GM18519 (cell line): ENCODE measurements around the gene RFFL.

ENCODE experiments used
- ATAC-seq: cut with Tn5 transposase; IDR thresholded peaks from one replicate; pipeline ENCODE4 v1.9.1; 2021; ENCODE audit warnings: mild to moderate bottlenecking, moderate library complexity; ENCODE audit not compliant: unreplicated experiment, low FRiP score

RFFL gene

DNA sequence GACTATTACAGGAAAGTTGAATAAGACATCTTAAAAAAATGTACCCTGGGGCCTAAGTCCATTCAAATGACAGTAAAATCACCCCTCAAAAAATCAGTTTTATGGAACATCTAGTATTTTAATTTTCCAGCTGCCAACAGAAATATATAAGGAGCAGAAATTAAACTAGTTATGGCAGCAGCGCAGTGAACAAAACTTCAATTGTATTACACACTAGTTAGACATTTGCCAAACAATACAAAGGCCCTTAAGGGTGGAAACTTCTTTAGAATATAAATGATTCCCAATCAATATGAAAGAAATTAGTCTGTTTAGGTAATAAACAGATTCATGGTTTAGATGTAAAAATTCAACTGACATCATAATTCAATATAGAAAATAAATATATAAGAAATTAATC lies 18.1 kb upstream of the RFFL start:
- ATAC-seq = no peak

DNA sequence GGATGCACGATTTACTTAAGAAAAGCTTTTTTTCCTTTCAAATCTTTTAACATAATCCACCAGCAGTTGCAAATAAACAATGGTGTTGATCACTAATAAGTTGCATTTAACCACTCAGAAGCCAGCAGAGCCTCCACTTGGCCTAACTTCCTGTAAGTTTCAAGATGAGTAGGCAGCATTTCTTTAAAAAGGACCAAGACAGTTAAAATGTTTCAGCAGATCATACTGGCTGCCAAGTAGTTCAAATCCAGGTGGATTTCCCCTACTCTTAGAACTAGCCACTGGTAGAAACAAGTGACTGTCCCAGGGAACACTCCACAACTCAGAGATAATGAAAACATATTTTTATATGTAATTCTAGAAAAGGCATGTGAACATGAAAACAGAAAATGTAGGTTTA lies 17.0 kb upstream of the RFFL start:
- ATAC-seq = no peak

DNA sequence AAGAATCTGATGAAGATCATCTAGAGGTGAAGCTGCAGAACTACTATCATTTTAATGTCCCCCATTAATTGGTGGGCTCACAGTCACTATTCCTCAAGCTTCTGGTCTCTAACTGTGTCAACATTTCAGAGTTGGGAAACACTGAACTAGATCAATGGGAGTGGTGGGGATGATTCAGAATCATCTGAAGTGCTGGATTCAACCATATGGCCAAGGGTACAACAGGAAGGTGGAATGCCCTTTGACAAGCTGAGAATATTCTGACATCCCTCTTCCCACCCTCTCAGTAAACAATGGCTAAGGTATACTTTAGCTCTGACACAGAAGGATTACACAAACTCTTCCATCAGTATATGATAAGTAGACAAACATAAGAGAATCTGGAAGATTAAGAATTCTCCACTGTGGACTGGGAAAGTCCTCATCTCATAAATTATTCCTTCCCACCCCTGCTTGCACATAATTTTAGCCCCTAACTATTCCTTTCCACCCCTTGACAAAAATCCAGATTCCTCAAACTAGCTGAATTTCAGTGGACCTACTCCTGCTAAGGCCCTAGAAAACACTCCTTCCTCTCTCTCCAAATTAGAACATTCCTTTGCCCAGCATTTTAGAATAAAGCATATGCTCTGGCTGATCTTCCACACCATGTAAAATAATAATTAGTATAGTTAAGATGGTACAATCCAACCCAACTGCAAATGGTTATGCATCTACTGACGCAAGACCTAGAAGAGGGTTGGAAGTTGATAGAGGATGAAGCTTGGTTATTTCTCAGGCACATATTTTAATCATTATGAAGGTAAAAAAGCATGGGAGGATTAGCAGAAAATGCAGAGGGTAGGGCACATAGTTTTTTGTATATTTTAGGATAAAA lies 16.3 kb upstream of the RFFL start:
- ATAC-seq = no peak

DNA sequence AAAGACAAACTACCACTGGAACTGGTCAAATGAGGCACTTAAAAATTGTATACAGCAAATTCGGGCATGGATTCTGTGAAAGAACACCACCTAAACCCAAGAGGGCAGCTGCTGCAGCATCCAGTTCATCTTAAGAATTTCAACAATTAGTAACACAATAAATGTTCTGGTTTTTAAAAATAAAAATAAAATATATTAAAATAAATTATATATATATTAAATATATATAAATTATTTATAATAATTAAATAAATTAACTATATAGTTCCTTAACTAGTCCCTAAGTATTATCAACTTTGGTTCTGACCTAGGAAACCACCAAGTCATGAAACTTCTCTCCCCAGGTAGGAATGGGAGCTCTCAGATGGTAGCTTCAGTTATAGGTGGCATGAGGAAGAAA lies 13.4 kb upstream of the RFFL start:
- ATAC-seq = no peak

DNA sequence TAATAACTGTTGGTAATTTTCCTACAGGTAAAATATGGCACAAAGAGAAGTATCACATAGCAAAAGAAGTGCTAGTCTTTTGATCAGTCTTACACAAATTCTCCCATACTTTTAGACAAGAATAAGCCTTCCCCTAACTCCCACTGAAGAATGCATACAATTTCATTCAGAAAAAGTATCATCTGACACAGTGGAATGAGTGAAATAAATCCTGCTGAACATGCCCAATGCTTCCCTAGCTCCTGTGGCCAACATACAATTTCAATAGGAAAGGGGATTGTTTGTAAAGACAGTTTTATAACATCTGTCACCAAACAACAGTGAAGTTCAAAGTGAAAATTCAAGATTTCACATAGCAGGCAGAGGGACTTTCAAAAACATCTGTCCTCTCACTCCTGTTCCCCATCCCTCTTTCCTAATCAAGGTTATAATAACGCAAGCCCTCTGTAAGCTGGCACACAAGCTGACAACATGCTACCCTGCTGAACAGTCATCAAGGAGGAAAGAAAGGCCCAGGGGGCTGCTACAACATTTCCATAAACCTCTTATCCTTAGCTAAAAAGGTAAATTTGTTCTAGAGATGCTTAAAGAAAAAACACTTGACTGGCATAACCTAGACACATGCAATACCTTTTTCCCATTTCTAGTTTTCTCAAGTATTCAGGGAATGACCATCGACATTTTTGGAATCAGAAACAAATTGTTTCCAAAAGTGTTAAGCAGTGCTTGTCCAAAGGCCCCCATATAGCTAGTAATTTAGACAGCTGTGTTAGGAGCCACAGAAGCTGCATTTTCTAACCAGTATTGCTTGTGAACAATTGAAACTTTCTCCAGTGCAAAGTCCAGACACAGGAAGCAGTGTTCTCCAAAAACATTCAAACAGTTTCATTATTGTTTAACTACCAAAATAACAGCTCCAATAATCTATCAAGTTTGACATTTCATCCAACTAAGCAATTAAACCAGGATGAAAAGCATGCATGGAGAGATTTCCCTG lies 11.5 kb upstream of the RFFL start:
- no peak for ATAC-seq

DNA sequence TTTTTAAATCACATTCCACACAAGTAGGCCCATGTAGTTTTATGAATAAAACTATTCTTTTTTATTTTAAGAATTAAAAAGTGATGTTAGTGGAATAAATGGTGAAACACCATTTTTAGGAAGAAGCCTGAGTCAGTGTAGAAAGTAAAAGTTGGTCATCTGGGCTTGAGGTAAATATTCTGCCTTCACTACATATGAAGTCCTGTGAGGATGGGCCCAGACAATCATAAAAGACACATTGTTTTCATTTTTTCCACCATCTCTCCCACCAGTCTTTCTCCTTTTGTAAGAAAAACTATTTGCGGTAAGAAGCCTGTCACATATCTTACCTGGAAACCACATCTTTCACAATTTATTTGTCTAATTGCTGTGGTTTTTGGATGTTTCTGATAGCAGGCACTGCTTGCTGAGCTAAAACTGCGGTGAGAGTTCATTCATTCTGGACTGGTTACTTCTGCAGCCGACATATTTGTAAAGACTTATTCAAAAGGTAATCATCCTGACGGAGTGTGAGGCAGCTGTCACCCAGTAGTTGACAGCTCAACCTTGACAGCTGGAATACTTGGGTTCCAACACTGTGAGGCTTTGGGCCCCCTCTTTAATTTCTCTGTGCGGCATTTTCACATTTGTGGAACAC lies 10.6 kb upstream of the RFFL start:
- no peak for ATAC-seq

DNA sequence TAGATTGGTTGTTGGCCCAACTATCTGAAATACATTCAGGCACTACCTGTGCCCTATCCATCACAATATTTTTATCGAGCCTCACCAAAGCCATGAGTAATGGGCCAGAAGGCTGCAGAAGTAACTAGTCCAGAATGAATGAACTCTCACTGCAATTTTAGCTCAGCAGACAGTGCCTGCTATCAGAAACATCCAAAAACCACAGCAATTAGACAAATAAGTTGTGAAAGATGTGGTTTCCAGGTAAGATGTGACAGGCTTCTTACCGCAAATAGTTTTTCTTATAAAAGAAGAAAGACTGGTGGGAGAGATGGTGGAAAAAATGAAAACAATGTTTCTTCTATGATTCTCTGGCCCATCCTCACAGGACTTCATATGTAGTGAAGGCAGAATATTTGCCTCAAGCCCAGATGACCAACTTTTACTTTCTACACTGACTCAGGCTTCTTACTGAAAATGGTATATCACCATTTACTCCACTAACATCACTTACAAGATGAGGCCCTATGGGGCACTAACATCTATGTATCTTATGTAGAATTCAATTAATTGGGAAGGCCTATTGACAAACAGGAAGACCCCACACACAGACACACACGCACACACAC lies 9.8 kb upstream of the RFFL start:
- no peak for ATAC-seq

DNA sequence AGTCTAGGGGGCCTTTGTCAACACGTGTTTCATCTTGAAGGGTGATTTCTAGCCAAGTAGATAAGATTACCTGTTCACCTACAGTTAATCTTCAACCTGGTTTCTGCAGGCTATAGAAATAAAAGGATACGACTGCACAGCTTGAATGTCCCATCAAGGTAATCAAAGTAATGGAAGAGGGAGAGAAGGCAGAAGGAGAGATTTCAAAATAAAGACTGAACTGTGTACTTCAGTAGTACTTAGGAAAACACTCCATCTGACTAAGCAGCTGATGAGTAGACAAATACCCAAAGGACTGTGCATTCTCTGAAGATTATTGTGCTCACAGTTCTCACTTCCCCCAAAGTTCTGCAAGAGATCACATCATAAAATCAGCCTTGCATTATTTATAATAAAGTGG lies 5.8 kb upstream of the RFFL start:
- ATAC-seq = no peak

DNA sequence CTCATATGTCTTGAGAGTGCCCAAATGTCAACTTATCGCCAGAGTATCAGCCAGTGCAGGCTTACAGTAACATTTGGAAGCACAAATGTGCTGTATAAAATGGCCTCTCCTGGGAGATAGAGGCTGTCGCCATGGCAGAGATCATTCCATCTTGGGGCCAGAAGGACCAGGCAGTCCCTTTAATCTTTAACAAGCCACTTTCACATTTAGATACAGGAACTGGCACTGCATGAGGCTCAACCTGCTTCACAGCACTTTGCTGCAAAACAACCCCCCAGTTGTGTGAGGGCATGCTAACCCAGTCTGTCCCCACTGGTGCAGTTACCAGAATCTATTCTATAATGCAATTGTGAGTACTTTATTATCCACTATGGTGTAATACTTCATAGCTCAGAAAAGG lies 4.7 kb upstream of the RFFL start:
- ATAC-seq = no peak

DNA sequence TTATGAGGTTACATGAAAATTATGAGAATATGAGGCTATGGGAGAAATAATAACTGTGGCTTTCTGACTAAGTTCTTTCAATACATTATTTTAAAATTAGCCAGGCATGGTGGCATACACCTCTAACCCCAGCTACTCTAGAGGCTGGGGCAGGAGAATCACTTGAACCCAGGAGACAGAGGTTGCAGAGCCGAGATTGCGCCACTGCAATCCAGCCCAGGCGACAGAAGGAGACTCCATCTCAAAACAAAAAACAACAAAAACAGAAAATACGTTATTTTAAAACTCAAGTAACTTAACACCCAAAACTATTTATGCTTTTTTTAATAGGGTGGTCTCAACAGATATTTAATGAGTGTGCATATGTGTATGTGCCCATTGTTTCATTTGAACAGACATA lies 2.4 kb upstream of the RFFL start:
- no peak for ATAC-seq

DNA sequence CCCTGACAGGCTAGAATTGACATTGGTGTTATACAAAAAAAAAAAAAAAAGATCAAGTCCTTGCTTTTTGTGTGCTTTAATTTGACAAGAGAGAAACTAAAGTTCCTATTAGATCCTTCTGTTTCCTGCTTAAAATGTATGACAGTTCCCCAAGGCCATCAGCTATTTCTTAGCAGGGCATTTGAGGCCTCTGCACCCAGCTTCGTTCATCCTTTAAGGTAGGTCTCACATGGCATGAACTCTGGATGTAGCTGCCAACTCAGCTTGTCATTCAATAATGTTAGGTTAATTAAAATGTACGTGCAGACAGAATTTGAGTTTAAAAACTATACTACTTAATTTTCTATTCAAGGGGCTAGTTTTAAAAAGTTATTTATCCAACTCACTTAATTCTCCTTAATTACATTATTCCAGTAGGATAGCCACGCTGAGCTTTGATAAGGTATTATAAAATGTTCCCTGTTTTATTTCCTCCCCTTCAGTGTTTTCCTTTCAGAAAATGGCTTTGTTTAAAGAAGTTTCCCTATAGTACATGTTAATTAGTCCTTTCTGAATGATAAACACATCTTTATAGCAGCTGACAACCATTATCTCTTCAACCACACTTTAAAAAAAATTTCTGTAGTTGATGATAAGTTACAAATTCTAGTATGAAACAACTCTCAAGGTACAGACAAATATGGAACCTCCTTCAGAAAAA lies 1.2 kb upstream of the RFFL start:
- no peak for ATAC-seq

DNA sequence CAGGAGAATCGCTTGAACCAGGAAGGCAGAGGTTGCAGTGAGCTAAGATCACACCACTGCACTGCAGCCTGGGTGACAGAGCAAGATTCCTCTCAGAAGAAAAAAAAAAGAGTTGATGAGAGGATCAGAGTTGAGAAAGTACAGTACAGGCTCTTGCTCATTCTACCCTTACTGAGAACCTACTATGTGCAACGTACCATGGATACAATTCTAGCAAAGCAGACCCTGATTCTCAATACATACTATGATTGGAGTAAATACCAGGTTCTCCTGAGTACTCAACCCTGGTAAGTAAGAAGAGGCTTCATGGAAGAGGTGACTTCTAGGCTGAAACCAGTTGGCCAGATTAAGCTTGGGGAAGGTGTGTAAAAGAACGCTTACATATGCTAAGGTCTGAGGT lies 1.2 kb downstream of the RFFL start:
- no peak for ATAC-seq

DNA sequence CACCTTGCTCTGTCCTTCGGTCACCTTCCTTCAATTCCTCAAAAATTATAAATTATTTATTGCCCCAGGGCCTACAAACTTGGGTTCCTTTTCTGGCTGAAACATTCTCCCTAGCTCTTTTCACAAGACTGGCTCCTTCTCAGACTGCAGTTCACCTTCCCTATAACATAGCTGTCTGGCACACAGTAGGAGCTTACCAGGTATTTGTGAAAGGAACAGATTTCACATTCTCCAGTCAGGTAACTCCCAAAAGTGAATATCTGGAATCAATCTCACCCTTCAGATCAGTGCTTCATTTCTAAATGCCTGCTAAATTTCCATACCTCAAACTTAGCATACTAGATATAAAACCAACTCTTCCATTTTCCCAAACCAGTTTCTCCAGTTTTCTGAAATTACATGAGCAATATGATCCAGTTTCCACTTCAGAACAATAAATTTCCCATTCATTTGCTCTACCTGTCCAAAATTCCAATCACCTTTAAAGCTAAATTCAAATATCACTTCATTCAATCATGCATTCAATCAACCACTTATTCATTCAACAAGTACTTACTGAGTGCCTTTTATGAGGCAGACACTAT lies 6.1 kb downstream of the RFFL start:
- no peak for ATAC-seq

DNA sequence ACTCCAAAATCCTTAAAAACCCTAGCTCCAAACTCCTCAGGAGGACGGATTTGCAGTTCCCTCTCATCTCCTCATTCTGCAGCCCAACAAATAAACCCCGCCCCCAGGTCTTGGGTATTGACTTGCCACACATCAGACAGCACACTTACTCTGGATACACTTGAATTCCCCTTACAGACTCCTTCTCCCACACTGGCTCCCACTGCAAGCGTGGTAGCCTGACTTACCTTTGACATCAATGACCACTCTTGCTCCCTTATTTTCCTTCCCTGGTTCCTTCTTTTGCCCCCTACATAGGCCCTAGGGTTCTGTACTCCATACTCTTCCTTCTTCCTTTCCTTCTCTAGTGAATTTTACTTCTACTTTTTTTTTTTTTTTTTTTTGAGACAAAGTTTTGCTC lies 7.5 kb downstream of the RFFL start:
- ATAC-seq = no peak

DNA sequence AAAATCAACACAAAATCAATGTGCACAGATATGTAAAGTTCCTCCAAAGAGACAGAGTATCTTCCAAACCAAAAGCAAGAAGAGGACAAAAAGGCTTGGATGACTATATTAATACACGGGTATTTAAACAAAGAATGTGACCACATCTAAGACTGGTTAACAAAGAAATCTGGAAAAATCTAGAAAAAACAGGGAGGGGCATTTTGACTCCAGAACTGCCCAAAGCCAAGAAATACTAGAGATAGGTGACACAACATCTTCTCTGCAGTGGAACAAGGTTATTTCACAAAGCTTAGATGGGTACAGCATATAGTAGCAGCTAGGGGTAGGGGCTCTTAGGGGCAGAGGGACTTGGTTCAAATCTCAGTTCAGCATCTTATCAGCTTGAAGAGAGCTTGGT lies 10.3 kb downstream of the RFFL start:
- no peak for ATAC-seq

DNA sequence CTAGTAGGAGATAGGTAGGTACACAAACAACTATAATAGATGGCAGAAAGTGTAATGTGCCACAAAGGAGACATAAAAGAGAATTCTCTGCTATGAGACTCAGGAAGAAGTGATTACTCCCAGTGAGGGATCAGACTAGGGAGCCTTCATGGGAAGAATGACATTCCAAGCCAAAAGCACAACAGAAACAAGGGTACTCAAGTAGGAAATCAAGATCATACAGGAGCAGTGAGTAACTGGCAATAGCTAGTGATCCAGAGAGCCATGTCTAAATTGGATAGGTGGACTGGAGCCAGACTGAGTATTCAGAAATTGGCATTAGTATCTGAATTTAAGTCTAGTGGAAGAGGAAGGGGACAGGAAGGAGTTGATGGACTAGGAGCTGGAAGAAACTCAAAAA lies 10.7 kb downstream of the RFFL start:
- ATAC-seq = no peak

DNA sequence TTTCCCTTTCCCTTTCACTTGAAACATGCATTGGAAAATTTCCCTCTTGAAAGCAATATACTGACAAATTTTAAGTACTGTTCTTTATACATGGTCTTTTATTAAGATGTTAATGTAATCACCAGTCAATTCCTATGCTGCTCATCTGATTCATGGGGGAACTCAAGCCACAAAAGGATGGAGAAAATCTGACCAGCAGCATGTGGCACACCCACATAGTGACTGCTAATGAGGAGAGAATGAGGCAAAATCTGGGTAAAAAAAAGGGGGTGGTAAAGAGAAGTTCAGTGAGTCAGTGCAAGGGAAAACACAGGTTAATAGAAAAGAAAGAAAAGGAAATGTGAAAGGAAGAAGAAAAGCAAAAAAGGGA lies 11.3 kb downstream of the RFFL start:
- no peak for ATAC-seq

DNA sequence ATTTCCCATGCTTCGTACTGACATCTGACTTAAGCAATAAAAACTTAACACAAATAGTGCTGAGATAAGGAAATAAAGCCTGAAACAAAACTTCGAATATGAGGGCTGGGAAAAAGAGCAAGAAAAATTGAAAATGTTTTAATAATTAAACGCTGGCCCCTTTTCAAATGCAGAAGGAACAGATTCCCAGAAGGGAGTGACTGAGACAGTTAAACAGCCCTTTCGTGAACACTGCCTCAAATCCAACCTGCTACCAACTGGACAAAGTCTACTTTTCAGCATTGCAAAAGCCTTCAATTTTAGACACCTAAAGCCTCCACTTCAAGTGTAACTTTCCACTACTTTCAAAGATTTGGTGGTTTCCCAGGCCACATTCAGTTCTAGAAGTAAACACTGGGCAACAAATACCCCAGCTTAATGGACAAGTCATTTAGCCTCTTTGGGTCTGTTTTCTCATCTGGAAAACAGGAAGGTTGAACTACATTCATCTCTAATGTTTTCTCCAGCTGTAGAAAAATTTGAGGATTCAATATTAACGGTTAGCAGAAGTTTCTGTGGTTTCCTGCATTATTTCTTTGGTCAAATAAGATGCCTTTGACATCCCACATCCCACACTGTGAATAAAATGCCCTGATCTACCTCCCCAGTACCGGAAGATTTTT lies 11.8 kb downstream of the RFFL start:
- ATAC-seq = no peak

DNA sequence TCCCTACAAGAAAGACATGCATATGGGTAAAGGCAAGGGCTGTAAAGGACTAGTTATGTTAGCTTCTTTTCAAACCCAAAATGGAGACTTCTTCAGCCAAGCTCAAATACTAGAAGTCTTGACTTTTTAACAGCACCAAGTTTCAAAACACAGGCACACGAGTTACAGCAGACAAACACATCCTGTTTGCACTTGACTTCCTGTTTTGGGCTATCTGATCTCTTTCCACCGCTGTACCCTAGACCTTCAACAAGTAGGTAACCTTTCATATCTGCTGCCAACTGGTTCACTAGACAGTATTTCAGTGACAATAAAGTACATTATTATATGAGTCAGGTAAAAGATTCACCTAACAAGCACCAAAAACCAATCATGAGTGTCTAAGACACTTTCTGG lies 12.3 kb downstream of the RFFL start:
- ATAC-seq = no peak
